ENCODE results near the gene PSEN2. TPM values are rescaled to one million over a fixed set of nuclear protein-coding genes. Genes with fewer than 3 reads are reported as not detected.
A peak's percentile ranks its signal among the peaks of the same experiment; 100 is the strongest.

Gene PSEN2
- total and polyA plus RNA-seq, 9 of the 15 experiments (the other 6 are each of a cell fraction or from before 2014, with no cell fraction given): 2.3 to 21.5 (median 13.7) TPM

GRCh38 chr1:226871636-226872327 lies 1.4 kb downstream of the PSEN2 start:
- intact Hi-C loops (cut with micrococcal nuclease): no loop called here
- 82% methylated on average over 14 of the region's 14 CpGs for WGBS (ENCODE audit: insufficient coverage, low coverage, missing lambda C conversion rate)
- TF ChIP-seq PBX2 (CRISPR knock-in tag; IDR thresholded peaks at IDR 0.05; ENCODE audit: low read depth) (no peak), PBX2 (tag; conservative IDR thresholded peaks at IDR 0.05; ENCODE audit: low read depth) (no peak), ZKSCAN8 (CRISPR knock-in tag; IDR thresholded peaks at IDR 0.05) (no peak), FOXA3 (CRISPR knock-in tag; conservative IDR thresholded peaks at IDR 0.05 in 1 of 2, IDR thresholded peaks at IDR 0.05 in 1 of 2) (no peak), THAP7 (CRISPR knock-in tag; IDR thresholded peaks at IDR 0.05) (0 out of 2 replicates have a peak, but pooled peaks have one; percentile 23), NR1H2 (CRISPR knock-in tag; IDR thresholded peaks at IDR 0.05) (no peak), CUX1 (CRISPR knock-in tag; IDR thresholded peaks at IDR 0.05) (no peak), ZNF668 (CRISPR knock-in tag; IDR thresholded peaks at IDR 0.05) (no peak)

More at GRCh38 chr1:226871636-226872327, 1.4 kb downstream of the PSEN2 start:
- Histone ChIP-seq H3K4me3 (peak overlapping the region; percentile 70; the same call in 1 of the 2 replicates), H3K4me2 (ENCODE audit: insufficient read depth, low read length) (peak overlapping the region; percentile 82), H3K27ac (ENCODE audit: extremely low read depth, low read depth, low read length) (no peak overlapping the region), H3K9me1 (ENCODE audit: control insufficient read depth, insufficient read depth, low read length) (peaks cover 2% of the 10 kb centered on the region), H4K20me1 (replicated peaks; ENCODE audit: control insufficient read depth, insufficient read depth, low read length) (no peaks in the 10 kb centered on the region), H2AFZ (ENCODE audit: low read depth, low read length) (peak overlapping the region; percentile 99; the same call in 1 of the 2 replicates), H3K36me3 (ENCODE audit: control insufficient read depth, insufficient read depth, low read length) (peaks cover 9% of the 10 kb centered on the region; the same call in 2 of the 3 replicates), H3K4me1 (replicated peaks in 1 of 2; ENCODE audit: control insufficient read depth in 2 of 2, insufficient read depth in 2 of 2, low read length in 2 of 2) (peaks cover 29 to 30% of the 10 kb centered on the region in 2 experiments), H3K79me2 (ENCODE audit: control insufficient read depth, insufficient read depth, low read length) (peaks cover 9% of the 10 kb centered on the region; the same call in 2 of the 3 replicates), H3K9ac (ENCODE audit: insufficient read depth in 1 of 2, low read depth in 2 of 2, low read length in 2 of 2) (peak overlapping the region in 1 of 2 experiments; percentile 94; a peak in 1 of 4 replicates), H3K27me3 (ENCODE audit: control insufficient read depth in 2 of 2, insufficient read depth in 2 of 2, low read length in 2 of 2) (no peaks in the 10 kb centered on the region), H3K9me3 (replicated peaks; ENCODE audit: control insufficient read depth, insufficient read depth, low read depth, low read length) (no peaks in the 10 kb centered on the region)
- POLR2A ChIA-PET: interaction anchor here (0.6 to 1.6 kb wide), 5 partner anchors 10 to 48 kb away, joined by 3 to 4 read pairs (median 3); no protein-coding TSS in a partner anchor
- TSS peak; percentile 57 for BruUV-seq (replicated peaks)
- ATAC-seq (no peak), DNase-seq (ENCODE audit: extremely low read depth in 1 of 4, low spot score in 3 of 4) (no peak), FAIRE-seq (no peak)
- in situ Hi-C loops (cut with MboI): no loop called here
- CTCF ChIA-PET (ENCODE audit: low intra/inter-chr PET ratio): interaction anchor here (0.5 kb wide), 1 partner anchor 935 kb away, joined by 4 read pairs; no protein-coding TSS in a partner anchor
